ENCODE data around the gene VCAN.

DNA sequence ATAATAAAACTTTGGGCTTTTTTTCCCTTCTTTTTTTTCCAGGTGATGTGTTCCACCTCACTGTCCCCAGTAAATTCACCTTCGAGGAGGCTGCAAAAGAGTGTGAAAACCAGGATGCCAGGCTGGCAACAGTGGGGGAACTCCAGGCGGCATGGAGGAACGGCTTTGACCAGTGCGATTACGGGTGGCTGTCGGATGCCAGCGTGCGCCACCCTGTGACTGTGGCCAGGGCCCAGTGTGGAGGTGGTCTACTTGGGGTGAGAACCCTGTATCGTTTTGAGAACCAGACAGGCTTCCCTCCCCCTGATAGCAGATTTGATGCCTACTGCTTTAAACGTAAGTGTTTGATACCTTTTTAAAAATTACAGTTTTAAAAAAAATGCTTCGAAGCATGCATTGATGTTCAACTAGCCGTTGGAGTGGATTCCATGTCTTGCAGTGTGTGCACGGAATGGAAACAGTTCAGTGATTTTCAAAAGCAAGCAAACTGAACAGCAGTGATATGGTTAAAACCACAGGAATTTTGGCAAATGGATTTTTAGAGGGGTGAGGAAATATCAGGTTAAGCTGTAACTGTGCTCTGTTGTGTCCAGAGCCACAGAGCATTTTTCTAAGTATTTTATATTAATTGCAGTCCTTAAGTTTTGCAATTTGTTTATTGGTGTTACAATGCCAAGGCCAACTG is 40.7 kb downstream of the VCAN start:
- TF ChIP-seq, protein P1, sequence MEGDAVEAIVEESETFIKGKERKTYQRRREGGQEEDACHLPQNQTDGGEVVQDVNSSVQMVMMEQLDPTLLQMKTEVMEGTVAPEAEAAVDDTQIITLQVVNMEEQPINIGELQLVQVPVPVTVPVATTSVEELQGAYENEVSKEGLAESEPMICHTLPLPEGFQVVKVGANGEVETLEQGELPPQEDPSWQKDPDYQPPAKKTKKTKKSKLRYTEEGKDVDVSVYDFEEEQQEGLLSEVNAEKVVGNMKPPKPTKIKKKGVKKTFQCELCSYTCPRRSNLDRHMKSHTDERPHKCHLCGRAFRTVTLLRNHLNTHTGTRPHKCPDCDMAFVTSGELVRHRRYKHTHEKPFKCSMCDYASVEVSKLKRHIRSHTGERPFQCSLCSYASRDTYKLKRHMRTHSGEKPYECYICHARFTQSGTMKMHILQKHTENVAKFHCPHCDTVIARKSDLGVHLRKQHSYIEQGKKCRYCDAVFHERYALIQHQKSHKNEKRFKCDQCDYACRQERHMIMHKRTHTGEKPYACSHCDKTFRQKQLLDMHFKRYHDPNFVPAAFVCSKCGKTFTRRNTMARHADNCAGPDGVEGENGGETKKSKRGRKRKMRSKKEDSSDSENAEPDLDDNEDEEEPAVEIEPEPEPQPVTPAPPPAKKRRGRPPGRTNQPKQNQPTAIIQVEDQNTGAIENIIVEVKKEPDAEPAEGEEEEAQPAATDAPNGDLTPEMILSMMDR (IDR thresholded peaks at IDR 0.05) = no peak
- TF ChIP-seq EZH2 (IDR thresholded peaks at IDR 0.05; ENCODE audit: borderline replicate concordance, insufficient read depth, low read depth, low read length, poor library complexity, severe bottlenecking) = no peak

Measured in B cell (primary cell).